Effector memory CD8-positive, alpha-beta T cell (primary cell): Measurements from ENCODE around the gene RTN4.

Experiments
- ATAC-seq: fragments of 150-1000 bp; cut with Tn5 transposase; replicated peaks from 2 replicates; pipeline ENCODE4 v1.10.0; 2021; ENCODE audit warnings: mild to moderate bottlenecking, moderate library complexity
- DNase-seq, 3 experiments: peaks; one replicate each; pipeline ENCODE4 v3.0.0; 2021
- H3K27ac Mint-ChIP-seq, 2 donors: one replicate each; pipeline ENCODE4 v1.8.0; 2022; ENCODE audit warnings: mild to moderate bottlenecking in 2 of 2, mixed read lengths in 2 of 2, moderate library complexity in 2 of 2
- H3K27me3 Mint-ChIP-seq, 2 donors: one replicate each; pipeline ENCODE4 v1.8.0; 2022; ENCODE audit warnings: mixed read lengths in 2 of 2
- H3K36me3 Mint-ChIP-seq: one replicate; pipeline ENCODE4 v1.8.0; 2022; ENCODE audit warnings: mild to moderate bottlenecking, moderate library complexity, mixed read lengths; ENCODE audit not compliant: insufficient read depth
- H3K4me1 Mint-ChIP-seq, 2 donors: one replicate each; pipeline ENCODE4 v1.8.0; 2022; ENCODE audit warnings: low read depth in 2 of 2, mixed read lengths in 2 of 2
- H3K4me3 Mint-ChIP-seq, 2 donors: one replicate each; pipeline ENCODE4 v1.8.0; 2022; ENCODE audit warnings: mild to moderate bottlenecking in 2 of 2, mixed read lengths in 2 of 2, moderate library complexity in 2 of 2
- H3K9me3 Mint-ChIP-seq, 2 donors: one replicate each; pipeline ENCODE4 v1.8.0; 2022; ENCODE audit warnings: mixed read lengths in 2 of 2

Gene RTN4

GRCh38 chr2:54949431-54949830 lies 100.8 kb downstream of the RTN4 start:
- Mint-ChIP-seq H3K36me3 (no peaks in the 10 kb centered on the region), H3K9me3 (no peaks in the 10 kb centered on the region), H3K4me3 (no peak overlapping the region), H3K4me1 (peaks cover 7 to 11% of the 10 kb centered on the region in 2 donors), H3K27me3 (peaks cover 6 to 16% of the 10 kb centered on the region in 2 donors), H3K27ac (no peak overlapping the region)
- no peak for ATAC-seq
- DNase-seq: no peak

- no peak for DNase-seq
- Mint-ChIP-seq H3K4me3 (no peak overlapping the region), H3K36me3 (no peaks in the 10 kb centered on the region), H3K9me3 (no peaks in the 10 kb centered on the region), H3K27ac (no peak overlapping the region), H3K27me3 (peaks cover 6 to 16% of the 10 kb centered on the region in 2 donors), H3K4me1 (peaks cover 7 to 11% of the 10 kb centered on the region in 2 donors)
- ATAC-seq: no peak
Observed at GRCh38 chr2:54948120-54948519, 102.1 kb downstream of the RTN4 start.

- no peak overlapping the region for H3K27ac Mint-ChIP-seq
- H3K9me3 Mint-ChIP-seq: no peaks in the 10 kb centered on the region
- peaks cover 7 to 11% of the 10 kb centered on the region in 2 donors for H3K4me1 Mint-ChIP-seq
- no peaks in the 10 kb centered on the region for H3K36me3 Mint-ChIP-seq
- H3K27me3 Mint-ChIP-seq: peaks cover 6 to 16% of the 10 kb centered on the region in 2 donors
- DNase-seq (no peak), ATAC-seq (no peak)
- no peak overlapping the region for H3K4me3 Mint-ChIP-seq
Observed at GRCh38 chr2:54947646-54948045, 102.6 kb downstream of the RTN4 start.

- Mint-ChIP-seq H3K27me3 (peaks cover 6 to 16% of the 10 kb centered on the region in 2 donors), H3K4me1 (peaks cover 7 to 11% of the 10 kb centered on the region in 2 donors), H3K9me3 (no peaks in the 10 kb centered on the region), H3K4me3 (no peak overlapping the region), H3K27ac (peak overlapping the region in 1 of 2 donors; percentile 39), H3K36me3 (no peaks in the 10 kb centered on the region)
- ATAC-seq (no peak), DNase-seq (no peak)
Observed at GRCh38 chr2:54947136-54947535, 103.1 kb downstream of the RTN4 start.

- H3K4me3 Mint-ChIP-seq: no peak overlapping the region
- H3K27ac Mint-ChIP-seq: peak overlapping the region; percentile 53 to 88
- ATAC-seq (no peak), DNase-seq (no peak)
- no peaks in the 10 kb centered on the region for H3K9me3 Mint-ChIP-seq
- H3K36me3 Mint-ChIP-seq: no peaks in the 10 kb centered on the region
- H3K27me3 Mint-ChIP-seq: peaks cover 6 to 16% of the 10 kb centered on the region in 2 donors
- peaks cover 9 to 12% of the 10 kb centered on the region in 2 donors for H3K4me1 Mint-ChIP-seq
Observed at GRCh38 chr2:54946220-54946805, 103.9 kb downstream of the RTN4 start.

GRCh38 chr2:54945391-54946219 lies 104.6 kb downstream of the RTN4 start:
- Mint-ChIP-seq H3K4me3 (peak overlapping the region in 1 of 2 donors; percentile 41), H3K27me3 (peaks cover 6 to 16% of the 10 kb centered on the region in 2 donors), H3K36me3 (no peaks in the 10 kb centered on the region), H3K27ac (peak overlapping the region; percentile 53 to 88), H3K9me3 (no peaks in the 10 kb centered on the region), H3K4me1 (peaks cover 11 to 14% of the 10 kb centered on the region in 2 donors)
- ATAC-seq (no peak), DNase-seq (no peak)

- Mint-ChIP-seq H3K4me1 (peaks cover 11 to 14% of the 10 kb centered on the region in 2 donors), H3K27ac (peak overlapping the region in 1 of 2 donors; percentile 88), H3K36me3 (no peaks in the 10 kb centered on the region), H3K9me3 (no peaks in the 10 kb centered on the region), H3K27me3 (peaks cover 6 to 11% of the 10 kb centered on the region in 2 donors), H3K4me3 (peak overlapping the region in 1 of 2 donors; percentile 41)
- ATAC-seq (no peak), DNase-seq (no peak)
Observed at GRCh38 chr2:54944724-54945326, 105.4 kb downstream of the RTN4 start.

- no peak overlapping the region for H3K27ac Mint-ChIP-seq
- H3K4me1 Mint-ChIP-seq: peaks cover 11 to 14% of the 10 kb centered on the region in 2 donors
- no peaks in the 10 kb centered on the region for H3K36me3 Mint-ChIP-seq
- peak; percentile 38 to 53 (median 39) for DNase-seq
- peak; percentile 98 for ATAC-seq
- H3K27me3 Mint-ChIP-seq: no peaks in the 10 kb centered on the region
- no peaks in the 10 kb centered on the region for H3K9me3 Mint-ChIP-seq
- H3K4me3 Mint-ChIP-seq: no peak overlapping the region
Observed at GRCh38 chr2:54942373-54942772, 107.9 kb downstream of the RTN4 start.

- peaks cover 11 to 14% of the 10 kb centered on the region in 2 donors for H3K4me1 Mint-ChIP-seq
- H3K27ac Mint-ChIP-seq: no peak overlapping the region
- DNase-seq: no peak
- ATAC-seq: no peak
- H3K36me3 Mint-ChIP-seq: no peaks in the 10 kb centered on the region
- no peaks in the 10 kb centered on the region for H3K27me3 Mint-ChIP-seq
- no peak overlapping the region for H3K4me3 Mint-ChIP-seq
- no peaks in the 10 kb centered on the region for H3K9me3 Mint-ChIP-seq
Observed at GRCh38 chr2:54941248-54941984, 108.8 kb downstream of the RTN4 start.

- H3K9me3 Mint-ChIP-seq: no peaks in the 10 kb centered on the region
- no peaks in the 10 kb centered on the region for H3K36me3 Mint-ChIP-seq
- DNase-seq: no peak
Observed at GRCh38 chr2:54940723-54941122, 109.5 kb downstream of the RTN4 start.

GRCh38 chr2:54939446-54940118 lies 110.7 kb downstream of the RTN4 start:
- no peaks in the 10 kb centered on the region for H3K36me3 Mint-ChIP-seq
- H3K4me1 Mint-ChIP-seq: peaks cover 3 to 4% of the 10 kb centered on the region in 2 donors
- no peak overlapping the region for H3K27ac Mint-ChIP-seq
- H3K9me3 Mint-ChIP-seq: no peaks in the 10 kb centered on the region
- ATAC-seq (no peak), DNase-seq (no peak)
- H3K27me3 Mint-ChIP-seq: no peaks in the 10 kb centered on the region
- H3K4me3 Mint-ChIP-seq: no peak overlapping the region

More at GRCh38 chr2:54940723-54941122, 109.5 kb downstream of the RTN4 start:
- no peak overlapping the region for H3K4me3 Mint-ChIP-seq
- no peaks in the 10 kb centered on the region for H3K27me3 Mint-ChIP-seq
- H3K4me1 Mint-ChIP-seq: peaks cover 8% of the 10 kb centered on the region in 2 donors
- ATAC-seq: no peak
- no peak overlapping the region for H3K27ac Mint-ChIP-seq

- no peaks in the 10 kb centered on the region for H3K27me3 Mint-ChIP-seq
Observed at GRCh38 chr2:54936766-54937165, 113.5 kb downstream of the RTN4 start.

GRCh38 chr2:54935389-54935788 lies 114.9 kb downstream of the RTN4 start:
- Mint-ChIP-seq H3K27me3 (no peaks in the 10 kb centered on the region), H3K36me3 (no peaks in the 10 kb centered on the region), H3K9me3 (no peaks in the 10 kb centered on the region), H3K27ac (no peak overlapping the region), H3K4me3 (no peak overlapping the region), H3K4me1 (no peaks in the 10 kb centered on the region)
- DNase-seq (no peak), ATAC-seq (no peak)

More at GRCh38 chr2:54936766-54937165, 113.5 kb downstream of the RTN4 start:
- no peak for ATAC-seq
- Mint-ChIP-seq H3K4me3 (no peak overlapping the region), H3K36me3 (no peaks in the 10 kb centered on the region), H3K4me1 (peaks cover 3 to 4% of the 10 kb centered on the region in 2 donors), H3K9me3 (no peaks in the 10 kb centered on the region), H3K27ac (no peak overlapping the region)
- no peak for DNase-seq
